Measurements from ENCODE around the gene ARHGAP40.
"Not testable (repeated sequence)": the region's sequence is repeated elsewhere in the genome, so short reads cannot be mapped to it uniquely, and the experiment has no call there.

GRCh38 chr20:38595886-38596285, 5.7 kb upstream of the ARHGAP40 start:
- TF ChIP-seq BCL6B, ZBTB10, CTCF, ZNF639 (tag by site-specific recombination; IDR thresholded peaks at IDR 0.05): not testable (repeated sequence)
